ENCODE data around the gene WFDC1. TPM values are rescaled to one million over a fixed set of nuclear protein-coding genes. Genes with fewer than 3 reads are reported as not detected.

Gene WFDC1
- total and polyA plus RNA-seq, 2 experiments from 2014 or later = 0.76 to 0.95 TPM

DNA sequence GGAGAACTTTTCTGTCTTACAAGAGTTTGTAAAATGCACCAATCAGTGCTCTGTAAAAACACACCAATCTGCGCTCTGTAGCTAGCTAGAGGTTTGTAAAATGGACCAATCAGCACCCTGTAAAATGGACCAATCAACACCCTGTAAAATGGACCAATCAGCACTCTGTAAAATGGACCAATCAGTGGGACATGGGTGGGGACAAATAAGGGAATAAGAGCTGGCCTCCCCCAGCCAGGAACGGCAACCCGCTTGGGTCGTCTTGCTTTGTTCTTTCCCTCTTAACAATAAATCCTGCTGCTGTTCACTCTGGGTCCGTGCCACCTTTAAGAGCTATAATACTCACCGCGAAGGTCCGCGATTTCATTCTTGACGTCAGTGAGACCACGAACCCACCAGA lies 36.4 kb upstream of the WFDC1 start (continued):
- no peak for TF ChIP-seq ZNF114 (CRISPR knock-in tag; IDR thresholded peaks at IDR 0.05)
- no peak for TF ChIP-seq POLR2AphosphoS5 (IDR thresholded peaks at IDR 0.05; ENCODE audit: low read depth)
- TF ChIP-seq, protein P1, sequence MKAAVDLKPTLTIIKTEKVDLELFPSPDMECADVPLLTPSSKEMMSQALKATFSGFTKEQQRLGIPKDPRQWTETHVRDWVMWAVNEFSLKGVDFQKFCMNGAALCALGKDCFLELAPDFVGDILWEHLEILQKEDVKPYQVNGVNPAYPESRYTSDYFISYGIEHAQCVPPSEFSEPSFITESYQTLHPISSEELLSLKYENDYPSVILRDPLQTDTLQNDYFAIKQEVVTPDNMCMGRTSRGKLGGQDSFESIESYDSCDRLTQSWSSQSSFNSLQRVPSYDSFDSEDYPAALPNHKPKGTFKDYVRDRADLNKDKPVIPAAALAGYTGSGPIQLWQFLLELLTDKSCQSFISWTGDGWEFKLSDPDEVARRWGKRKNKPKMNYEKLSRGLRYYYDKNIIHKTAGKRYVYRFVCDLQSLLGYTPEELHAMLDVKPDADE (IDR thresholded peaks at IDR 0.05) = no peak
- TF ChIP-seq, protein P2, sequence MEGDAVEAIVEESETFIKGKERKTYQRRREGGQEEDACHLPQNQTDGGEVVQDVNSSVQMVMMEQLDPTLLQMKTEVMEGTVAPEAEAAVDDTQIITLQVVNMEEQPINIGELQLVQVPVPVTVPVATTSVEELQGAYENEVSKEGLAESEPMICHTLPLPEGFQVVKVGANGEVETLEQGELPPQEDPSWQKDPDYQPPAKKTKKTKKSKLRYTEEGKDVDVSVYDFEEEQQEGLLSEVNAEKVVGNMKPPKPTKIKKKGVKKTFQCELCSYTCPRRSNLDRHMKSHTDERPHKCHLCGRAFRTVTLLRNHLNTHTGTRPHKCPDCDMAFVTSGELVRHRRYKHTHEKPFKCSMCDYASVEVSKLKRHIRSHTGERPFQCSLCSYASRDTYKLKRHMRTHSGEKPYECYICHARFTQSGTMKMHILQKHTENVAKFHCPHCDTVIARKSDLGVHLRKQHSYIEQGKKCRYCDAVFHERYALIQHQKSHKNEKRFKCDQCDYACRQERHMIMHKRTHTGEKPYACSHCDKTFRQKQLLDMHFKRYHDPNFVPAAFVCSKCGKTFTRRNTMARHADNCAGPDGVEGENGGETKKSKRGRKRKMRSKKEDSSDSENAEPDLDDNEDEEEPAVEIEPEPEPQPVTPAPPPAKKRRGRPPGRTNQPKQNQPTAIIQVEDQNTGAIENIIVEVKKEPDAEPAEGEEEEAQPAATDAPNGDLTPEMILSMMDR (conservative IDR thresholded peaks at IDR 0.05; ENCODE audit: low read depth in 2 of 2) = no peak
- no peak for TF ChIP-seq NANOG (IDR thresholded peaks at IDR 0.05; ENCODE audit: borderline replicate concordance)
- TF ChIP-seq JUNB (IDR thresholded peaks at IDR 0.05; ENCODE audit: unreplicated experiment) = no peak
- no peak for TF ChIP-seq EZH2phosphoT487 (IDR thresholded peaks at IDR 0.05; ENCODE audit: unreplicated experiment)
- TF ChIP-seq EZH2 (IDR thresholded peaks at IDR 0.05; ENCODE audit: low read depth, unreplicated experiment) = no peak
- TF ChIP-seq STAT1 (IDR thresholded peaks at IDR 0.05; ENCODE audit: unreplicated experiment) = no peak

DNA sequence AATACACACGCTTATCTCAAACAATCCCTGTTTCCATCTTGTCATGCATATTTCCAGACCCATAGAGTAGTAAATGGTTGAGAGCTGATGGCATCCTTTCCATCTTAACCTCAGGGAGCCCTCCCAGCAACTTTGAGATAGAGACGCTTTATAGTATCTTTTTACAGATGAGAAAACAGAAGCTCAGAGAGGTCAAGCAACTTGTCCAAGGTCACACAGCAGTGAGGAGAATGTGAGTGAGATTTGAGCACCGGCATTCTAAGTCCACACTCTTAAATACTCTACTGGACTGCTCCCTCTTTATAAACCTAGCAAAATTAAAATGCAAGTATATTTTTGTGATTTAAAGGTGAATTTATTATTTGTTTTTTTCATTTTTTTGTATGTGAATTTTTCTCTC lies 35.0 kb upstream of the WFDC1 start:
- Histone ChIP-seq H3K9me2 (ENCODE audit: insufficient read depth) (no peaks in the 10 kb centered on the region), H3F3A (replicated peaks; ENCODE audit: low read depth) (no peaks in the 10 kb centered on the region), H4K20me1 (replicated peaks; ENCODE audit: insufficient read depth) (no peaks in the 10 kb centered on the region), H3K4me2 (no peak overlapping the region), H3K4me3 (no peak overlapping the region), H2AFZ (no peak overlapping the region), H3K27me3 (ENCODE audit: insufficient read depth) (no peaks in the 10 kb centered on the region), H3K4me1 (ENCODE audit: insufficient read depth) (no peaks in the 10 kb centered on the region), H3K36me3 (ENCODE audit: insufficient read depth) (no peaks in the 10 kb centered on the region; the same call in 1 of the 2 replicates), H3K79me2 (replicated peaks; ENCODE audit: insufficient read depth) (no peaks in the 10 kb centered on the region), H3K27ac (ENCODE audit: low read depth) (no peak overlapping the region)
- DNase-seq (ENCODE audit: low spot score) = no peak
- Mint-ChIP-seq H3K4me1 (no peaks in the 10 kb centered on the region), H3K27me3 (ENCODE audit: insufficient read depth, low read depth, poor library complexity) (peaks cover 5% of the 10 kb centered on the region), H3K36me3 (ENCODE audit: low read depth) (no peaks in the 10 kb centered on the region), H3K9me3 (0 out of 3 replicates have a peak, but pooled peaks cover 11% of the 10 kb centered on the region), H3K4me3 (no peak overlapping the region), H3K27ac (no peak overlapping the region)
- ATAC-seq = no peak
- TF ChIP-seq CREB1 (CRISPR knock-in tag; IDR thresholded peaks at IDR 0.05; ENCODE audit: low read depth) = no peak
- TF ChIP-seq, protein P1 (IDR thresholded peaks at IDR 0.05) = no peak
- TF ChIP-seq, protein P2 (conservative IDR thresholded peaks at IDR 0.05; ENCODE audit: low read depth in 2 of 2) = no peak
- no peak for TF ChIP-seq ZNF331 (CRISPR knock-in tag; IDR thresholded peaks at IDR 0.05; ENCODE audit: low read depth)
- no peak for TF ChIP-seq NANOG (IDR thresholded peaks at IDR 0.05; ENCODE audit: borderline replicate concordance)
- TF ChIP-seq EZH2 (IDR thresholded peaks at IDR 0.05; ENCODE audit: low read depth, unreplicated experiment) = no peak
- no peak for TF ChIP-seq STAT1 (IDR thresholded peaks at IDR 0.05; ENCODE audit: unreplicated experiment)
- no peak for TF ChIP-seq REST (IDR thresholded peaks at IDR 0.05; ENCODE audit: unreplicated experiment)
- no peak for TF ChIP-seq POLR2AphosphoS5 (IDR thresholded peaks at IDR 0.05; ENCODE audit: low read depth)
